H1 (cell line): ENCODE results near the gene CDK13. TPM values are rescaled to one million over a fixed set of nuclear protein-coding genes. Genes with fewer than 3 reads are reported as not detected.

Source experiments
- CTCF ChIA-PET: fragments of 300-600 bp; sonication (Branson Sonifier 250); formaldehyde crosslinking; loops from one replicate; lab custom pipeline; 2021; ENCODE audit not compliant: partially characterized antibody; lab: Charles Lee
- POLR2A ChIA-PET: fragments of 300-600 bp; sonication (Branson Sonifier 250); formaldehyde crosslinking; loops from one replicate; lab custom pipeline; 2021; ENCODE audit warnings: inconsistent platforms; ENCODE audit not compliant: partially characterized antibody; lab: Charles Lee
- DNase-seq, 2 experiments: peaks; one replicate each; pipeline versions ENCODE4 v3.0.0 to v3.0.0-alpha.2; 2010 to 2022; ENCODE audit warnings: low spot score in 2 of 2, low read depth in 1 of 2, mixed read lengths in 1 of 2
- FAIRE-seq: peaks from 2 replicates; lab custom pipeline; 2011; peaks lifted over from hg19 to GRCh38; lab: Jason Lieb, UNC
- H2AFZ ChIP-seq: 2 replicates; pipeline ENCODE4 v1.8.1; 2012; ENCODE audit warnings: low read length, inconsistent platforms
- H2AK5ac ChIP-seq: 2 replicates; pipeline ENCODE4 v1.6.1; 2013; ENCODE audit warnings: low read depth, low read length
- H2BK120ac ChIP-seq: replicated peaks from 2 replicates; pipeline ENCODE3; 2013; ENCODE audit warnings: low read depth, low read length, inconsistent platforms
- H2BK12ac ChIP-seq: 2 replicates; pipeline ENCODE4 v1.6.1; 2013; ENCODE audit warnings: low read depth, low read length
- H2BK15ac ChIP-seq: 2 replicates; pipeline ENCODE4 v1.6.1; 2013; ENCODE audit warnings: low read length
- H2BK20ac ChIP-seq: 2 replicates; pipeline ENCODE4 v1.6.1; 2013; ENCODE audit warnings: low read length
- H2BK5ac ChIP-seq: 2 replicates; pipeline ENCODE4 v1.6.1; 2013; ENCODE audit warnings: low read depth, low read length
- H3K14ac ChIP-seq: 2 replicates; pipeline ENCODE4 v1.6.1; 2013; ENCODE audit warnings: inconsistent platforms; ENCODE audit not compliant: insufficient read length
- H3K18ac ChIP-seq: 2 replicates; pipeline ENCODE4 v1.6.1; 2013; ENCODE audit warnings: low read length; ENCODE audit errors: extremely low read depth
- H3K23ac ChIP-seq: 2 replicates; pipeline ENCODE4 v1.6.1; 2013; ENCODE audit warnings: inconsistent platforms; ENCODE audit not compliant: insufficient read length
- H3K23me2 ChIP-seq: 2 replicates; pipeline ENCODE4 v1.6.1; 2013; ENCODE audit warnings: low read depth, low read length
- H3K27ac ChIP-seq: 2 replicates; pipeline ENCODE4 v1.6.1; 2011; ENCODE audit warnings: low read depth, low read length, inconsistent platforms
- H3K27me3 ChIP-seq, 4 experiments: replicated peaks in 1 of 4; 1 replicate in 1 of 4; 2 replicates in 3 of 4; pipeline versions ENCODE4 v1.6.1 to v1.8.1; 2011 to 2013; ENCODE audit warnings: low read length in 3 of 4, mild to moderate bottlenecking in 3 of 4, inconsistent platforms in 2 of 4, mixed read lengths in 2 of 4, moderate library complexity in 1 of 4; ENCODE audit not compliant: control insufficient read depth in 3 of 4, insufficient read depth in 3 of 4; ENCODE audit errors: extremely low read depth in 1 of 4
- H3K36me3 ChIP-seq, 4 experiments: 2 replicates each; pipeline versions ENCODE4 v1.6.1 to v1.8.1; 2011 to 2013; ENCODE audit warnings: mild to moderate bottlenecking in 4 of 4, low read length in 3 of 4, moderate library complexity in 2 of 4, control low read depth in 1 of 4, inconsistent platforms in 1 of 4; ENCODE audit not compliant: insufficient read depth in 4 of 4, control insufficient read depth in 2 of 4
- H3K4ac ChIP-seq: replicated peaks from 2 replicates; pipeline ENCODE3; 2013; ENCODE audit warnings: low read length, low read depth, mixed read lengths, inconsistent platforms; ENCODE audit not compliant: insufficient read length
- H3K4me1 ChIP-seq, 4 experiments: replicated peaks in 1 of 4; 1 replicate in 1 of 4; 2 replicates in 3 of 4; pipeline versions ENCODE4 v1.6.1 to v1.8.1; 2011 to 2013; ENCODE audit warnings: low read length in 3 of 4, inconsistent platforms in 2 of 4, mixed read lengths in 1 of 4; ENCODE audit not compliant: insufficient read depth in 4 of 4, control insufficient read depth in 3 of 4
- H3K4me2 ChIP-seq, 2 experiments: 2 replicates each; pipeline versions ENCODE4 v1.6.1 to v1.8.1; 2011 to 2013; ENCODE audit warnings: low read depth in 2 of 2, low read length in 2 of 2, control low read depth in 1 of 2, inconsistent platforms in 1 of 2, mild to moderate bottlenecking in 1 of 2; ENCODE audit not compliant: insufficient read depth in 1 of 2
- H3K4me3 ChIP-seq, 4 experiments: fragments of 200-600, 300-600 bp in 1 of 4; sonication (generic), shearing (Covaris generic), sonication (Bioruptor Twin) in 1 of 4; 2 replicates each; pipeline versions ENCODE4 v1.5.1 to v1.8.1; 2011 to 2016; ENCODE audit warnings: low read length in 4 of 4, low read depth in 3 of 4, control low read depth in 2 of 4, inconsistent platforms in 2 of 4, mild to moderate bottlenecking in 2 of 4, mixed read lengths in 1 of 4, moderate library complexity in 1 of 4; ENCODE audit not compliant: insufficient read depth in 2 of 4; ENCODE audit errors: extremely low read depth in 1 of 4
- H3K56ac ChIP-seq: replicated peaks from 2 replicates; pipeline ENCODE3; 2013; ENCODE audit warnings: low read depth, mild to moderate bottlenecking, mixed read lengths, low read length, inconsistent platforms; ENCODE audit not compliant: insufficient read length
- H3K79me1 ChIP-seq: 2 replicates; pipeline ENCODE4 v1.6.1; 2013; ENCODE audit warnings: low read depth, low read length, control low read depth
- H3K79me2 ChIP-seq, 2 experiments: 2 replicates each; pipeline versions ENCODE4 v1.6.1 to v1.8.1; 2012 to 2013; ENCODE audit warnings: low read length in 2 of 2, mild to moderate bottlenecking in 2 of 2, inconsistent platforms in 1 of 2; ENCODE audit not compliant: insufficient read depth in 2 of 2, control insufficient read depth in 1 of 2
- H3K9ac ChIP-seq, 4 experiments: replicated peaks in 1 of 4; 1 replicate in 1 of 4; 2 replicates in 3 of 4; pipeline versions ENCODE4 v1.6.1 to v1.8.1; 2011 to 2013; ENCODE audit warnings: low read depth in 3 of 4, low read length in 3 of 4, control low read depth in 2 of 4, mild to moderate bottlenecking in 2 of 4, moderate library complexity in 2 of 4, inconsistent platforms in 1 of 4; ENCODE audit errors: extremely low read depth in 1 of 4
- H3K9me3 ChIP-seq, 2 experiments: 2 replicates each; pipeline versions ENCODE4 v1.6.1 to v1.8.1; 2012 to 2013; ENCODE audit warnings: mild to moderate bottlenecking in 2 of 2, moderate library complexity in 2 of 2, control low read depth in 1 of 2, inconsistent platforms in 1 of 2, low read depth in 1 of 2, low read length in 1 of 2, mixed read lengths in 1 of 2; ENCODE audit not compliant: insufficient read depth in 2 of 2
- H4K20me1 ChIP-seq, 2 experiments: replicated peaks in 1 of 2; 2 replicates each; pipeline versions ENCODE3 to v1.8.1; 2011 to 2013; ENCODE audit warnings: inconsistent platforms in 2 of 2, low read length in 2 of 2, mild to moderate bottlenecking in 1 of 2; ENCODE audit not compliant: insufficient read depth in 2 of 2, control insufficient read depth in 1 of 2
- H4K5ac ChIP-seq: 2 replicates; pipeline ENCODE4 v1.6.1; 2013; ENCODE audit warnings: low read length, low read depth, mixed read lengths, inconsistent platforms; ENCODE audit not compliant: insufficient read length
- H4K8ac ChIP-seq: 2 replicates; pipeline ENCODE4 v1.8.0; 2013; ENCODE audit warnings: mild to moderate bottlenecking, moderate library complexity, low read length, inconsistent platforms; ENCODE audit not compliant: insufficient read depth; ENCODE audit errors: extremely low read depth
- H4K91ac ChIP-seq: replicated peaks from 2 replicates; pipeline ENCODE3; 2013; ENCODE audit warnings: low read length, mixed read lengths, inconsistent platforms; ENCODE audit not compliant: insufficient read length
- ATF2 ChIP-seq: IDR thresholded peaks from 2 replicates; pipeline ENCODE4 v1.6.1; 2012; ENCODE audit warnings: low read length, inconsistent platforms
- EGR1 ChIP-seq: IDR thresholded peaks from 2 replicates; pipeline ENCODE4 v1.6.1; 2011; ENCODE audit warnings: low read depth, low read length, borderline replicate concordance
- HDAC2 ChIP-seq, 2 experiments: fragments of 300-600 bp in 1 of 2; sonication (generic) in 1 of 2; IDR thresholded peaks; 2 replicates each; pipeline ENCODE4 v1.6.1; 2011 to 2012; ENCODE audit warnings: low read depth in 2 of 2, low read length in 2 of 2, mild to moderate bottlenecking in 2 of 2, moderate library complexity in 2 of 2, borderline replicate concordance in 1 of 2, inconsistent platforms in 1 of 2
- JUN ChIP-seq: IDR thresholded peaks from 2 replicates; pipeline ENCODE4 v1.6.1; 2011; ENCODE audit warnings: low read depth, mild to moderate bottlenecking, improper control_type of control experiment, low read length
- KDM4A ChIP-seq: IDR thresholded peaks from one replicate; pipeline ENCODE4 v1.7.1; 2012; ENCODE audit warnings: low read depth, mild to moderate bottlenecking, moderate library complexity, low read length, inconsistent platforms; ENCODE audit not compliant: severe bottlenecking
- MAFK ChIP-seq: IDR thresholded peaks from 2 replicates; pipeline ENCODE4 v1.6.1; 2012; ENCODE audit warnings: low read depth, mild to moderate bottlenecking, improper control_type of control experiment, low read length
- POLR2A ChIP-seq, 2 experiments: IDR thresholded peaks; 1 replicate in 1 of 2; 2 replicates in 1 of 2; pipeline ENCODE4 v1.6.1; 2011; ENCODE audit warnings: low read depth in 2 of 2, low read length in 2 of 2, mild to moderate bottlenecking in 2 of 2; ENCODE audit errors: control extremely low read depth in 1 of 2
- POU5F1 ChIP-seq: IDR thresholded peaks from 2 replicates; pipeline ENCODE4 v1.6.1; 2011; ENCODE audit warnings: low read depth, mild to moderate bottlenecking, low read length, moderate library complexity
- RNF2 ChIP-seq: fragments of 200-900, 300-1000 bp; sonication (generic); IDR thresholded peaks from 2 replicates; pipeline ENCODE4 v1.7.1; 2016; ENCODE audit warnings: borderline replicate concordance, low read depth, mild to moderate bottlenecking, antibody characterized with exemption, low read length; ENCODE audit not compliant: poor library complexity, severe bottlenecking; ENCODE audit errors: missing control alignments
- SIRT6 ChIP-seq: IDR thresholded peaks from one replicate; pipeline ENCODE4 v1.7.1; 2012; ENCODE audit warnings: low read length, inconsistent platforms
- SIX5 ChIP-seq: IDR thresholded peaks from 2 replicates; pipeline ENCODE4 v1.6.1; 2011; ENCODE audit warnings: mild to moderate bottlenecking, low read depth, low read length
- TAF7 ChIP-seq: optimal IDR thresholded peaks from 2 replicates; pipeline ENCODE3; 2011; ENCODE audit warnings: low read depth, mild to moderate bottlenecking, inconsistent platforms, low read length, moderate library complexity, borderline replicate concordance
- YY1 ChIP-seq: IDR thresholded peaks from 2 replicates; pipeline ENCODE4 v1.6.1; 2011; ENCODE audit warnings: low read depth, mild to moderate bottlenecking, low read length
- polyA plus RNA-seq, 7 experiments: library from polyadenylated mRNA; depleted of rRNA in 3 of 7; stranded (reverse) in 5 of 7; unstranded in 2 of 7; fragments of >200 nt in 5 of 7; fragments of 200-250 nt in 2 of 7; gene quantifications; 1 replicate in 5 of 7; 2 replicates in 1 of 7; 4 replicates in 1 of 7; pipeline versions ENCODE4 v1.2.1 to v1.2.3, GENCODE V29; 2011 to 2013; ENCODE audit warnings: missing spikeins in 2 of 7, mixed read lengths in 2 of 7
- total RNA-seq: library from RNA; stranded (reverse); fragmentation: NEBNext Ultra II Directional; extraction: Animal tissue kit (Norgen Biotek cat#: 25700); gene quantifications from 2 replicates; pipeline ENCODE4 v1.2.1, GENCODE V29; 2021

CDK13 gene
- total and polyA plus RNA-seq, 2 of the 8 experiments (the other 6 are each of a cell fraction or from before 2014, with no cell fraction given): 22.6 to 49.5 TPM

DNA sequence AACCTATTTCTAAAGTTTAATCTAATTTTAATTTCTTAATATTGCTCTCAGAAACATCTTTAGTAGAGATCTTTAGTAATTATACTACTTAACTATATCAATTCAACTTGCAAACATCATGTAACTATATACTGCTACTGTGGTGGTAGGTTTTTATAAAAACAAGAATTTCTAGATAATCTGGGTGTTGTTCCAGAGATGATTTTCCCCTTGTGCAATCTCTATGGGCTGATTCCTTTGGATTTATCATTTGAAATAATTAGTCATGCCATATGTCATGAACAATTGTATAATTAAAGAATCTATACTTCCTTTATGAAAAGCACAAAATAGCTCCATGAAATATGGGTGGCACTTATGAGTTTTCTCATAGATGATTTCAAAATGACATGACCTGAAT, 23.9 kb upstream of the CDK13 start:
- H4K20me1 ChIP-seq: no peaks in the 10 kb centered on the region
- no peaks in the 10 kb centered on the region for H3K36me3 ChIP-seq
- no peaks in the 10 kb centered on the region for H3K27me3 ChIP-seq
- ChIA-PET POLR2A (no interaction called here), CTCF (interaction anchor here (0.6 to 1.1 kb wide), 3 partner anchors 11 to 127 kb away, joined by 3 to 4 read pairs (median 4); no protein-coding TSS in a partner anchor)
- no peaks in the 10 kb centered on the region for H3K9me3 ChIP-seq
- H2BK5ac ChIP-seq: no peak overlapping the region
- H3K4me1 ChIP-seq: peaks cover 0 to 10% (median 0%) of the 10 kb centered on the region in 4 experiments; a peak in 1 of 7 replicates
- H4K8ac ChIP-seq: no peak overlapping the region
- no peak overlapping the region for H3K18ac ChIP-seq
- DNase-seq (no peak), FAIRE-seq (no peak)
- H4K5ac ChIP-seq: no peak overlapping the region
- no peak overlapping the region for H2BK12ac ChIP-seq
- no peak overlapping the region for H2AK5ac ChIP-seq
- H3K4ac ChIP-seq: no peak overlapping the region
- H3K23me2 ChIP-seq: no peaks in the 10 kb centered on the region
- H3K4me3 ChIP-seq: no peak overlapping the region
- no peak overlapping the region for H3K23ac ChIP-seq
- no peak overlapping the region for H3K9ac ChIP-seq
- H3K4me2 ChIP-seq: no peak overlapping the region
- H3K14ac ChIP-seq: no peak overlapping the region
- TF ChIP-seq JUN (no peak), RNF2 (no peak), SIX5 (no peak), EGR1 (no peak), SIRT6 (no peak), ATF2 (no peak), MAFK (no peak), POU5F1 (no peak), TAF7 (no peak), POLR2A (IDR thresholded peaks at IDR 0.05; ENCODE audit: control extremely low read depth in 1 of 2, low read depth in 2 of 2, low read length in 2 of 2) (no peak), HDAC2 (IDR thresholded peaks at IDR 0.05; ENCODE audit: borderline replicate concordance in 1 of 2, low read depth in 2 of 2, low read length in 2 of 2) (no peak), YY1 (no peak), KDM4A (no peak)
- H2BK15ac ChIP-seq: no peak overlapping the region
- H3K27ac ChIP-seq: no peak overlapping the region
- H2BK20ac ChIP-seq: no peak overlapping the region
- H4K91ac ChIP-seq: no peak overlapping the region
- no peak overlapping the region for H2AFZ ChIP-seq
- no peaks in the 10 kb centered on the region for H3K79me1 ChIP-seq
- H3K79me2 ChIP-seq: no peaks in the 10 kb centered on the region
- H3K56ac ChIP-seq: no peak overlapping the region
- no peak overlapping the region for H2BK120ac ChIP-seq
